Stimulated activated CD8-positive, alpha-beta memory T cell treated with anti-CD3 and anti-CD28 coated beads, Interleukin-15, amount 100 ng/mL, for 1 hour (primary cell): ENCODE measurements around the gene ANKS6.

ENCODE experiments used
- DNase-seq: peaks from one replicate; pipeline ENCODE4 v3.0.0-alpha.2; 2020; ENCODE audit warnings: low read depth

The ANKS6 gene

DNA sequence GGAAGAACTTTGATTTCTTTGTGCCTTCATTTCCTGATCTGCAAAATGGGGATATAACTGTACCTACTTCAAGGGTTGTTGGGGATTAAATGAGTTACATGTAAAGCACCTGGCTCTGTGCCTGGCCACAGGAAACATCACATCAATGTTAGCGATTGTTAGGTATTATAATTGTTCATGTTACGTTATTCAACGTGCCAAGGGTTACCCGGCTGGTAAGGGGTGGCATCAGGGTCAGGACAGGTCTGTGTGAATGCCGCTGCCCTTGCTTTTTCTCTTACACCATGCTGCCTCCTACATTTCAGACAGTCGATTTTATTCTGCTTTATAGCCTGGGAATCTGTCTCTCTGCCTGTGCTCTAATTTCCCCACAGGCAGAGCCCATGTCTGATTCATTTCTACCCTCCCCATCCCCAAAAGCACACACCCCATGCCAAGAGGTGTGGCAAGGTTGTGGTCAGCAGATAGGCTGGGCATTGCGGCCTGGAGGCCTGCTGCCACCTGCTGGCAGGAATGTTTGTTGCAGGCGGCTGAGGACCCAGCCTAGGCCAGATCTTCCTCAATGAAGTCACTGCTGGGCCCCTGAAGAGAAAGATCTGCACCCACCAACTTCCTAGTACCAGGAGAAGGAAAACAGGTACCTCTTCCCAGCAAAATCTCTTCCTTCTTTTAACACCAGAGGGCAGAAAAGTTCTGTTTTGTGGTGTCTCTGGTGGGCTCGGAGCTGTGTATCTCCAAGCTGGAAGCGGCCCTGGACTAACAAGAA is 5.3 kb downstream of the ANKS6 start:
- DNase-seq, result no peak

DNA sequence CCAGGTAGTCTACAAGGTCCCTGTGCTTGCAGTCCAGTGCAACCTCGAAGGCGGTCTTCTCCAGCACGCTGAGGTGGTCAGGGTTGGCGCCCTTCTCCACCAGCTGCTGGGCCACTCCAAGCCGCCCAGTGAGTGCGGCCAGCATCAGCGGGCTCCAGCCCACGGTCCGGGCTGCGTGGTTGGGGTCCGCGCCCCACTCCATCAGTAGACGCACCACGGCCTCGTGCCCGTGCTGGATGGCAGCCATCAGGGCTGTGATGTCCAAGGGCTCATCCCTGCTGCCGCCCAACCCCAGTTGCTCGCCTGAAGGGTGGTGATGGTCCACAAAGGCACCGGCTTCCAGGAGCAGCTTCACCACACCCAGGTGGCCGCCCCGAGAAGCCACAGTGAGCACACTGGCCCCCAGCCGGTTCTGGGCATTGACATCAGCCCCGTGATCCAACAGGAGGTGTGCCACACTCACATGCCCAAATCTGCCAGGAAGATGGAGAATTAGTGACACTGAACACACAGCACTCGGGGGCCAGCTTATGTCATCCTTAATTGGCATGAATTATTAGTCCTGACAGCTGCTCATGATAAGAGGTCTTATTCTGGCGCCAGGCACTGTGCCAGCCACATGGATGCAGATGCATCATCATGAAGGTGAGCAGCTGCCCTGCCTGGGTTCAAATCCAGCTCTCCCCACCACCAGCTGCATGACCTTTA is 6.1 kb downstream of the ANKS6 start:
- DNase-seq, result no peak

DNA sequence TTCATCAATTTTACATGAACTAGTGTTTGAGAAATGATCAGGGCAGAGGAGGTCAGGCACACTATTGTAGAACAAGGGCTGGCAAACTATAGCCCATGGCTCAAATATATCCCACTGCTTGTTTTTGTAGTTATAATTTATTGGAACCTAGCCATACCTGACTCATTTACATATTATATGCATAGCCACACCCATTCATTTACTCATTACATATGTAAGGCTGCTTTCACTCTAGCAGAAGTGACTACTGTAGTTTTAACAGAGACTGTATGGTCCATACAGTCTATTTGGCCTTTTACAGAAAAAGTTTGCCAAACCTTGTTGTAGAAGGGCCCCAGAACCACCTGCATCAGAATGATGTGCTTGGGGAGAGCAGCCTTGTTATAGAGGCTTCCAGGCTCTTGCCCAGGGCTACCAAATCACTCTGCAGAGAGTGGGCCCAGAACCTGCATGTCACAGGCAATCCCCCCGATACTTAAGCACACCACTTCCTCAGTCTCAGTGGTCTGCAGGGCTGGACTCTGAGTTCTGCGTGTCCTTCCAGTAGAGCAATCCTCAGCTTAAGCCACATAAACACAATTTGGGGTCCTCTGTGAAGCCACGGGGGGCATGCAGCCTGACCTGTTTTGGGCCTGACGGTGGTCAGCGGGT is 6.7 kb downstream of the ANKS6 start:
- DNase-seq, result no peak

DNA sequence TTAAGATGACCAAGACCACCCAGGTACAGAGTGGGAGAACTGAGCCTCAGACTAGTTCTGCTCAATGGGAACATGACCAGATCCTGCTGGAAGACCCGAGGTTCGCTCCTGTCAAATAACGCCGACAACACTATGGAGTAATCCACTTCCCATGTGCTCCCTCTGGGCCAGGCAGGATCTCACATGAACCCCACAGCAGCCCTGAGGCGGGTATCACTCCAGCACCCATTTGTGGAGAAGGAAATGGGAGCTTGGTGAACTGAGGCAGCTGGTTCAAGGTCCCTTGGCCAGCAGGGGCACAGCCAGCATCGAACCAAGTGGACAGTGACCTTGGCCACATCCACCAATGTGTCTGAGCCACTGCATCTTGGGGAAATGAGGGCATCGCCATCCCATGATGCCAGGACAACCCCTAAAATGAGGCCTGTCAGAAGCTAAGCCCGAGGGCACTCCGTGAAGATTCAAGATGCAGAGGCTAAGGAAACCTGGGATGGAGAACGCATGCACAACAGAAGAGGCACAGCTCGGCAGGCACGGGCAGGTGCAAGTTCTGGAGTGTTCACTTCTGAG is 8.5 kb downstream of the ANKS6 start:
- no peak for DNase-seq

DNA sequence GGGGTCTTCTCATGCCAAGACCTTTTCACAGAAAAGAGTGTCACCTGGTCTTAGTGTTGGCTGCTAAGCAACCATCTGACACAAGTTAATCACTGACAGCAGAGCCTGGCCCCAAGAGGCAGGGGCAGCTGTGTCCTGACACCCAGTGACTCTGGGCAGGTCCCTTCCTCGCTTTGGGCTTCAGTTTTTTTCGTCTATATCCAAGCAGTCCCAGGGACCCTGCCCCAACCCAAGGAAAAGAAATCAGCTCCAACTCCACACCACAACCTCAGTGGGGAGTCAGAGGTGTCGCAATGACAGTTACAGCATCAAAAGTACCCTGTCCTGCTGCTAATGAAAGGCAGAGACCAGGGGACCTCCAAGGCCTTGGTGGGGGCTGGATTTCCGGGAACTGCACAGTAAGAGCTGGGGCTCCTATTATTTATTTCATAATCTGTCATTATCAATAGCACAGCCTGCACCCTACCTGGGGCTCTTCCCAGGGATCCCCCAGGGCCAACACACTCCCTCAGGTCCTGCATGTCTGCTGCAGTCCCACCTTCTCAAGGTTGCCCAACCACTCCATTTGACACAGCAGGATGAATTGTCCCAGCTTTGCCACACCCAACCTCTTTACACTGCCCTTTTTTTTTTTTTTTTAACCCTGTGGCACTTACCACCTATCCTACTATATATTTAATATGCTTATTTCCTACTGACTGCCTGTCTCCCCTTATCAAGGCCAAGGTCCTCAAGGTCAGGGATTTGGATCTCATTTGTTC is 9.4 kb downstream of the ANKS6 start:
- DNase-seq, result no peak

DNA sequence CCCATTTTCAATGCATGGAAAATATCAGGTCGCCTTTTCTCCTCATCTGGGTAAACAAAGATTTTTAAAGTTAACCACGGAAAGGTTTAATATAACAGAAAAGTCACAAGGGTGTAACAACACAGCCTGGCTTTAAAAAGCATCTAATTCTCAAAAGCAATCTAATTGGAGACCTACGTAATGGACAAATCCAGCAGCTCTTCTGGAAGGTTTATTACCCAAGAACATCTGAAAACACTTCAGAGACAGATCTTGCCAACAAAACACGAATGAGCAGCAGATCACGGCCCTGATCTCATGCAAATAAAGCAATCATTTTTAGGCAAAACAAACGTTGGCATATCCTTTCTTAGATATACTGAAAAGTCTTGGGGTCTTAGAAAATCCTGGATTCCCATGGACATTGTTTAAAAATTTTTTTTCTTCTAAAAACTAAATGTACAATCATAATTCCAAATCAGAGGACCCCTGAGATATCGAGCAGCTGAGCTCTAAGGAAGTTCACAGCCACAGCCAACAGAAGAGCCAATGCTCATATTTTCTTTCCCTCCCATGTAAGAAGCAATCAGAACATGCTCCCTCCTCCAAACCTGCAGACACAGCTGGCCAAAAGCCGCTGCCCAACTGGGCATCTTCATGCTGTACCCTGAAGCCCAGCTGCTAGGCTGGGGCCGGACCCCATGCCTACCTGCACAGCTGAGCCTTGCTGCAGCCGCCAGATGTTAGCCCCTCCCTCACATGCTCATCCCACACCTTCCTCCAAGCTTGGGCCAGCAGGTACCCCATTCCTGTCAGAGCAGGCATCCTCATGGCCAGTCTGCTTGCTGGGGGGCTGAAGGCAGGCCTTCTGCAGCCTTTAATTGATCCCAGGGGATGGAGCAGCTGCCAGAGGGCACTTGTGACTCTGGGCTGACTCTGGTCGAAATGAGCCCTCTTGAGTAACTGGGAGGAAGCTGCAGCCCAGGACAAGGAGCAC is 11.2 kb downstream of the ANKS6 start:
- DNase-seq, result no peak

DNA sequence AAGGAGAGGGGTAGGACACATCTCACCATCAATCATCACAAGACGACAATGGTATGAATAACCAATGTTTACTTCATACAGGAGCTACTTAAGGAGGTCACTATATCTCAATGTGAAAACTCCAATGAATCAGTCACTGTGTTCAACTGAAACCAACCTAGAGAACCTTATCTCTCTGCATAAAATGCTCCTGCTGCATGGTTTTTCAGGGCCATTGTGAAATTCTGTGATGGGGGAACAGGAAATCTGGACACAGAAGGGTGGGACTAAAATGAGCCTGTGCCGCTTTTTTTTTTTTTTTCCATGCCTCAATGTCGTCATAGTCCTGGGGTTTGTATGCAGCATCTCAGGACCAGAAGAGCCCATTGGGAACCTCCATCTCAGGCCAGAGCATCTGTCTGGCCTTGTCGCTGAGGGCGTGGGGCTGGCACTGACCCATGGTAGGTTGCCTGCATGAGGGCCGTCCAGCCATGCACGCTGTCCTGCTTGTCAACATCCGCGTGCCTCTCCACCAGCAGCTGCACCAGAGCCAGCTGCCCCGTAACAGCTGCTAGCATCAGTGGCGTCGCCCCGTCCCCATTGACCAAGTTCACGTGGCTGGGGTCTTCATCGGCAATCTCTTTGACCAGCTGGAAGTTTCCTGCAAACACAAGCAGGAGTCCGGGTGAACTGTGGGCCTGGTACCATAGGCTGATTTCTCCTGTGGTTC is 12.7 kb downstream of the ANKS6 start:
- no peak for DNase-seq

DNA sequence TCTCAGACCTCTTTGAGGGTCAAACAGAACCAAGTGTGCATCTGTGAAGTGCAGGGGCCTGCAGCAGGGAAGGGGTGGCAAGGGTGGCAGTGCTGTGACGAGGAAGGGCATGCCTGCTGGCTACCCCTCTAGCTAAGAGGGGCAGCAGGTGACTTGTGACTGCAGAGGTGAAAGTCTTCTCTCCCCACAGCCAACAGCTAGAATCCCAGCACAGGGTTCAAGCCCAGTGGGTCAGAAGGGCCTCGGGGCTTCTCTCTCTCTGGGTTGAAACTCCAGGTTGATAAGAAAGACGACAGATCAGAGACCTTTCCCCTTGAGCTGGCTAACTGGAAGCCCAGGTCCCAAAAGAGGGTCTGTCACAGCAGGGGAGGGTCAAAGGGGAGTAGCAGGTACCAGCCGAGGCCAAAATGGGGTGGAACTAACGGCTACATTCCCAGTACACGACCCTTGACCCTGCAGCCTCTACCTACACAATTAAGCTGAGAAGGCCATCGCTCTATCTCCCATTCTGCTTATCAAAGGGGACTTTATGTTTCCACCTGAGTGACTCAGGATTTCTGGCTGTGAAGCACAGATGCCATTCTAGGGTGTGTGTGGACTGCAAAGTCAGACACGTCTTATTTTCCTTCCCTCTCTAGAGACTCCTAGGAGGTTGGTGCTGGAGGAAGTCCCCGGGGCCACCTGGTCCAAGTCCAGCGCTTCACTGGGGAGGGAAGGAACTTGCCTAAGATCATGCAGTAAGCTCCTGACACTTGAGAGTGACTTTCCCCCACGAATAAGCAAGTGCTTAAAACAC is 14.6 kb downstream of the ANKS6 start:
- no peak for DNase-seq

DNA sequence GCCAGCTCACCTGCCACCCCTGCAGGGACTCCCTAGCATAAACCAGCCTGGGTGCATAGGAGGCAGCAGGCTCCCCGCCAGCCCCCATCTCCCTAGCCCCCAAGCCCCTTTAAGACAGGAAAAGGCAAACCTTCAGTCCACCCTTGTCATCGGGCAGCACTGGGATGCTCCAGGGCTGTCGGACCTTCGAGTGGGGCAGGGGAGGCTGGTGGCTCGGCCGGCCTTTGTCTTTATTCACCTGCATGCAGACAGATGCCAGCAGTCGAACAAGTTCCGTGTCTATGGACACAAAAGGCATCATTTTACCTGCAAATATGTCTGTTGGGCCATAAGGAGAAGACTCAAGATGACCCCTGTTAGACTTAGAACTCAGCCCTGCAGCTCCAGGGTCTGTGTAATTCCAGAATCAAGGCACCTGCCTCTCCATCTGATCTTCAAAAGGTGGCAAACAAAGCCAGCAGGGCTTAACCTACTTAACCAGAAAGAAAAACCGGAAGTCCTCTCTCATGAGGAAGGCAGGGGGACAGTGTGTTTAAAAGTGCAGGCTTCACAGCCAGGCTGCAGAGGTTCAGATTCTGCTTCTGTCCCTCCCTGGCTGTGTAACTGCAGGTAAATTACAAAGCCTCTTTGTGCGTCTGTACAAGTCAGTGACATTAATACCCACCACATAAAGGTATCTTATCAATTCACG is 16.2 kb downstream of the ANKS6 start:
- DNase-seq, result no peak

DNA sequence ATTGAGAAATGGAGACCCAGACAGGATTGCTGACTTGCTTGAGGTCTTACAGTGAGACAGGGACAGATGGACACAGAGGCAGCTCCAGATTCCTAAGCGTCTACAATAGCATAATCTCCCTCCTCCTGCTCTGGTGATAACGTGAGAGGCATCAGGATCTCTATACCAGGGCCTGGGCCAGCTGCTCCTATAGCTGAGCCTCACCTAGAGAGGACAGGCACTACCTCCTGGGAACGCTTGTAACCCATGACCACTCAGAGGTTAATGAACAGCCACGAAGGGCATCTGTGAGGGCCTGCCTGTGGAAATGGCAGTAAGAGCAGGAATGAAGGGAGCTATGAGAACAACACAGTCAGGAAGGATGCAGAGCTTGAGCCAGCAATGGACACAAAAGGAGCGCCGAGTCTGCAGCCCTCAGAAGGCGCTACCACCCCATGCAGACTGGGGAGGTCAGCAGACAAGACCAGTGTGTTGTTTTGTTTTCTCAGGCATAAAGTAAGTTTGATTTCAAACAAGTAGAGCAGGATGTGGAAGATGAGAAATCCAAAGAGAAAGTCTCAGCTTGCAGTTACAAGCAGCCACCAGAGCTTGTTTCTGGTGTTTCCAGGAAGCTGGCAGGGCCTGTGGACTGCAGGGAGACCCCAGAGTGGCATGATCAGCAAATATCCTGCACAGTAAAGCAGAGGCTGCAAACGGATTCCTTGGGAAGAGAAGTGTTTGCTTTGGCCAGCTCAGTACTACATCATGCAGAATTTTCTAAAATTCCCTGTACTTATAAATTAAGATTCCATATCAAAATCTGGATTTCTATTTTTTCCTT is 17.4 kb downstream of the ANKS6 start:
- DNase-seq, result no peak

DNA sequence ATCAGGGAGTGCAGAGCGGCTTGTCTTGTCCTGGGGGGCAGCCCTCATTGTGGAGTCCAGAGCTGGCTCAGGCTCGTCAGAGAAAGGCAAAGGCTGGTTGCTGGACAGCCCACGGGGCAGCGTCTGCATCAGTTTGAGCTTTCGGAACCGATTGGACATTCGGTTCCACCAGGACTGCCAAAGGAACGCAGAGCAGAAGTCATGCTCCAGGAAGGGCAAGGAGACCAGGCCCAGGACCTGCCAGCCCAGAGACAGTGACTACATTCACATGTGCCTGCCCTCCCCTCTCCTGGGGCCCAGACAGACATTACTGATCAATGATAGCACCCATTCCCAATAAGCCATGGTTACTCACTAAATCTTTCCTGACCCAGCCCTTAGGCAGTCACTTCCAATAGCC is 18.1 kb downstream of the ANKS6 start:
- DNase-seq, result no peak

DNA sequence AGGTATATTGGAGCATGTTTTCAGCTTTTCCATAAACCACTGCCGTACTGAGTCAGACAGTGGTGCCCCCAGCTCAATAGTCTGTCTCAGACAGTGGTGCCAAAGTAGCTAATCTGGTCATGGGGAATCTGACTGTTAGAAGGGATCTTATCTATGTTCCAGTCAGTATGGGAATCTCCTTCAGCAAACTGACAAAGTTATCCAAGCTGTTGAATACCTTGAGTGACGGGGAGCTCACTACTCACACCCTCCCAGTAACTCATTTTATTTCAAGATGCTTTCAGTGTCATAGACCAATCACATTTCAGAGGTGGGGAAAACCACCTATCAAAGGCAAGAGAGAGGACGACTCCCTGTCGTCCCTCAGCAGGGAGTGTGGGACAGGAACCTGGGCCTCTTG is 18.7 kb downstream of the ANKS6 start:
- DNase-seq, result no peak

DNA sequence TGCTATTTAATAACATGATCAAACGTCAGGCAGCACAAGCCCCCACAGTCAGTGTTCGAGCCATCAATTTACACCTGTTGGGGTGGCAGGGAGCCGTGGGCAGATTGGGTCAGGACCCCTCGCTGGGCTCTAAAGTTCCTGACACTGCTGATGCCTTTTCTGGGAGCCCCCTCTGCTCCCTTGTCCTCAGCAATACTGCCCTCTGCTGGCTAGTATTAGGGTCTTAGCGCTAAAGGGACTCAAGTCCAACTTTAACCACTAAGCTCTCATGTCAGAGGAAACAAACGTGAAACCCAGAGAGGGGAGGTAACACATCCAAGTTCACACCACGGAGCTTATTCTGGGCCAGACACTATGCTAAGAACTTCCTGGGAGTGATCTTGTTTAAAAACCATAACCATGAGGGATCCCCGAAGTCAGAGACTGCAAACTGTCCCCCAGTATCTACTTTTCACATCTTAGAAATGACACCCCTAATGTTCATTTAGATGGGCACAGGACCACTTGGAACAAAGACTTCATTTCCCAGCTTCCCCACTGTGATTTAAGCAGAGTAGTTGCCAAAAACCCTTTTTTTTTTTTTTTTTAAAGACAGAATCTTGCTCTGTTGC is 20.4 kb downstream of the ANKS6 start:
- no peak for DNase-seq

DNA sequence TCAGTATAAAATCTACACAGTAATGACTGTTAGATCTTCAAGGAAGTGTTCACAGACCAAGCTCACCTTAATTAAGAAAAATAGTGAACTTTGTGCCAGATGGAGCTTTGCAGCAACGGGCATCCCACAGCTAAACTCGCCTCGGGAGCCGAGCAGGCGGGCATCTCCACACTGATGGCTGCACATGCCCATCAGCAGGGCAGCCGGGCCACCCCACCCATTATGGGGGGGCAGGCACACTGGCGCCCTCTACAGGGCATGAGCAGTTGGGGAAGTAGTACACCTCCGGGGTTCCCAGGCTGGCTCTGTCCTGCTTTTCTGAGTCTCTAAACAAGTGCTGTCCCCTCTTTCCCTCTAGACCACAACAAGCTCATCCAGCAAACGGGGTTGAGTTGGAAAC is 21.6 kb downstream of the ANKS6 start:
- DNase-seq, result no peak

DNA sequence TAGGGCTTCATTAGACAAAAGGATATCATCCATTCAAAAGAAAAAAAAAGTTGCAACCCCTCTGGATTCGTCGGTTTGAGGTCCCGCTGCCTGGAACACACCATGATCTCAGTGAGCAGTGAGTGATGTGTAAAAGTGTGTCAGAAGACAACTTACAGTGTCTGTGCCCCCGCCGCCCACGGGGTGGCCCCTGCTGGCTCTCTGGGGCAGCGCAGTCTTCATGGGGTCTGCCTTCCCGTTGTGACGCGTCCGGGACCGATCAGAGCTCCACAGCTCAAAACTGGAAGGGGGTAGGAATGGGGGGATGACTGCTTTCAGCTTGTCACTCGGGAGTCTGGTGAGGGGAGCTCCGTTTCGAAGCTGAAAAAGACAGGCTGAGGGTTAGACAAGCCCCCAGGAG is 22.6 kb downstream of the ANKS6 start:
- no peak for DNase-seq

DNA sequence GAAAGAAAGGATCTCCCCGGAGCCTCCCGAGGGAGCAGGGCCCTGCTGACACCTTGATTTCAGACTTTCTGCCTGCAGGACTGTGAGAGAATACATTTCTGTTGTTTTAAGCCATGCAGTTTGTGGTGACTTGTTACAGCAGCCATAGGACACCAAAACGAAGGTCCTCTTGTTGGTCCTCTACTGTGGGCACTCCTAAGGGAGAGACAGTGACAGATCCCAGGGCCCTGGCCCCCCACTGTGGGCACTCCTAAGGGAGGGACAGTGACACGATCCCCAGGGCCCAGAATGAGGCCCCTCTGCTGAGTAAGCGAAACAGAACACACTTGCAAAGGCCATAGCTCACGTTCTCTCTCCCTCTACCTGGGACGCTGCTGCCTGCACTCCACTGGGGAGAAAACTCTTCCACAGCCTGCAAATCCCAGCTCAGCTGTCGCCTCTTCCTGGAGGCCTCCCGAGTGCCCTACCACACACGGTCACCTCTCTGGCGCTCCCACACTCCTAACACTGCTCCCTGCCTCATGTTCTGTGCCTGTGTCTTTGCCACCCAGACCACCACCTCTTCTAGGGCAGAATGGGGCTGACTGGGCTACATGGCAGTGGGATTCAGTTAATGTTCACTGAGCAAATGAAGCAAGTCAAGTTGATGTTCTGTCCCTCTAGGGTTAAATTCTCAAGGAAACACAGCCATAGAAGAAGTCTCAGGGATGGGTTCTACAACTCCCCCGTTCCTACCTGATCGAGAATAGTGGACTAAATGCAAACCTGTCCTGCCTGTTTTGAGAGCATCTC is 23.8 kb downstream of the ANKS6 start:
- no peak for DNase-seq
